ENCODE measurements around the gene TNK2.

The TNK2 gene

GRCh38 chr3:195877136-195877715, 31.1 kb downstream of the TNK2 start:
- H4K8ac ChIP-seq (ENCODE audit: low read depth, low read length): peak overlapping the region; percentile 92

GRCh38 chr3:195876297-195877064, 31.9 kb downstream of the TNK2 start:
- H3K27ac ChIP-seq (replicated peaks; ENCODE audit: low read length): no peak overlapping the region
- no peak overlapping the region for H3K4ac ChIP-seq (ENCODE audit: low read length)
- no peak overlapping the region for H4K91ac ChIP-seq (ENCODE audit: low read depth, low read length, poor library complexity)
- H3K23ac ChIP-seq (ENCODE audit: low read depth, low read length, poor library complexity): peak overlapping the region; percentile 10
- H3K14ac ChIP-seq (ENCODE audit: low read length): no peak overlapping the region
- no peak overlapping the region for H3K4me2 ChIP-seq (ENCODE audit: insufficient read depth, low read length, poor library complexity, severe bottlenecking)
- peak overlapping the region; percentile 58 for H2BK12ac ChIP-seq (ENCODE audit: low read length)
- H3K79me1 ChIP-seq (ENCODE audit: low read depth, low read length): peaks cover 3% of the 10 kb centered on the region
- no peaks in the 10 kb centered on the region for H3K27me3 ChIP-seq (ENCODE audit: control insufficient read depth in 3 of 3, insufficient read depth in 3 of 3, low read depth in 1 of 3, low read length in 3 of 3)
- peaks cover 13 to 33% of the 10 kb centered on the region in 2 donors for H3K36me3 ChIP-seq (replicated peaks in 1 of 2; ENCODE audit: control insufficient read depth in 2 of 2, insufficient read depth in 2 of 2, low read length in 2 of 2)
- no peak overlapping the region for H2AK5ac ChIP-seq (ENCODE audit: low read depth, low read length)
- H2AFZ ChIP-seq (ENCODE audit: low read length): no peak overlapping the region
- H2BK15ac ChIP-seq (ENCODE audit: low read length): no peak overlapping the region
- DNase-seq (ENCODE audit: low spot score): no peak
- H2BK5ac ChIP-seq (ENCODE audit: low read length): peak overlapping the region; percentile 24
- no peak overlapping the region for H2BK120ac ChIP-seq (ENCODE audit: low read depth, low read length)
- WGBS, 2 donors (ENCODE audit: extremely low coverage in 2 of 2, insufficient read length in 2 of 2, insufficient replicate concordance in 1 of 2): no CpG with 5 or more reads among the region's 28 CpGs
- H4K8ac ChIP-seq (ENCODE audit: low read depth, low read length): no peak overlapping the region
- H3K9ac ChIP-seq (ENCODE audit: low read depth, low read length, poor library complexity): no peak overlapping the region
- peaks cover 0 to 6% of the 10 kb centered on the region in 2 donors for H3K4me1 ChIP-seq (ENCODE audit: control insufficient read depth in 2 of 2, insufficient read depth in 1 of 2, low read depth in 1 of 2, low read length in 2 of 2)
- H3K4me3 ChIP-seq (ENCODE audit: low read length in 2 of 2): no peak overlapping the region
- no peaks in the 10 kb centered on the region for H3K9me3 ChIP-seq (replicated peaks in 1 of 2; ENCODE audit: control insufficient read depth in 2 of 2, insufficient read depth in 1 of 2, low read depth in 1 of 2, low read length in 2 of 2)
- H3K18ac ChIP-seq (ENCODE audit: low read length): no peak overlapping the region

More at GRCh38 chr3:195877136-195877715, 31.1 kb downstream of the TNK2 start:
- Histone ChIP-seq H4K91ac (ENCODE audit: low read depth, low read length, poor library complexity) (no peak overlapping the region), H3K14ac (ENCODE audit: low read length) (peak overlapping the region; percentile 8), H2AFZ (ENCODE audit: low read length) (no peak overlapping the region), H3K4me2 (ENCODE audit: insufficient read depth, low read length, poor library complexity, severe bottlenecking) (no peak overlapping the region), H2AK5ac (ENCODE audit: low read depth, low read length) (peak overlapping the region; percentile 46), H2BK5ac (ENCODE audit: low read length) (peak overlapping the region; percentile 24), H2BK12ac (ENCODE audit: low read length) (no peak overlapping the region), H3K27me3 (ENCODE audit: control insufficient read depth in 3 of 3, insufficient read depth in 3 of 3, low read depth in 1 of 3, low read length in 3 of 3) (no peaks in the 10 kb centered on the region), H3K4me3 (ENCODE audit: low read length in 2 of 2) (peak overlapping the region in 1 of 2 donors; percentile 28), H3K18ac (ENCODE audit: low read length) (no peak overlapping the region), H3K4ac (ENCODE audit: low read length) (no peak overlapping the region), H3K27ac (replicated peaks; ENCODE audit: low read length) (no peak overlapping the region), H3K23ac (ENCODE audit: low read depth, low read length, poor library complexity) (no peak overlapping the region), H2BK15ac (ENCODE audit: low read length) (no peak overlapping the region), H3K79me1 (ENCODE audit: low read depth, low read length) (peaks cover 3% of the 10 kb centered on the region), H3K9ac (ENCODE audit: low read depth, low read length, poor library complexity) (no peak overlapping the region), H2BK120ac (ENCODE audit: low read depth, low read length) (no peak overlapping the region), H3K9me3 (replicated peaks in 1 of 2; ENCODE audit: control insufficient read depth in 2 of 2, insufficient read depth in 1 of 2, low read depth in 1 of 2, low read length in 2 of 2) (no peaks in the 10 kb centered on the region), H3K36me3 (replicated peaks in 1 of 2; ENCODE audit: control insufficient read depth in 2 of 2, insufficient read depth in 2 of 2, low read length in 2 of 2) (peaks cover 17 to 35% of the 10 kb centered on the region in 2 donors), H3K4me1 (ENCODE audit: control insufficient read depth in 2 of 2, insufficient read depth in 1 of 2, low read depth in 1 of 2, low read length in 2 of 2) (peaks cover 0 to 6% of the 10 kb centered on the region in 2 donors)
- no peak for DNase-seq (ENCODE audit: low spot score)
- no CpG with 5 or more reads among the region's 10 CpGs for WGBS, 2 donors (ENCODE audit: extremely low coverage in 2 of 2, insufficient read length in 2 of 2, insufficient replicate concordance in 1 of 2)

GRCh38 chr3:195875482-195876236, 32.7 kb downstream of the TNK2 start:
- Histone ChIP-seq H3K4ac (ENCODE audit: low read length) (peak overlapping the region; percentile 53), H3K14ac (ENCODE audit: low read length) (peak overlapping the region; percentile 38), H3K9me3 (replicated peaks in 1 of 2; ENCODE audit: control insufficient read depth in 2 of 2, insufficient read depth in 1 of 2, low read depth in 1 of 2, low read length in 2 of 2) (no peaks in the 10 kb centered on the region), H3K4me2 (ENCODE audit: insufficient read depth, low read length, poor library complexity, severe bottlenecking) (no peak overlapping the region), H2BK120ac (ENCODE audit: low read depth, low read length) (no peak overlapping the region), H3K4me1 (ENCODE audit: control insufficient read depth in 2 of 2, insufficient read depth in 1 of 2, low read depth in 1 of 2, low read length in 2 of 2) (peaks cover 0 to 6% of the 10 kb centered on the region in 2 donors), H4K91ac (ENCODE audit: low read depth, low read length, poor library complexity) (no peak overlapping the region), H2BK12ac (ENCODE audit: low read length) (no peak overlapping the region), H3K23ac (ENCODE audit: low read depth, low read length, poor library complexity) (no peak overlapping the region), H3K27me3 (ENCODE audit: control insufficient read depth in 3 of 3, insufficient read depth in 3 of 3, low read depth in 1 of 3, low read length in 3 of 3) (no peaks in the 10 kb centered on the region), H3K79me1 (ENCODE audit: low read depth, low read length) (peaks cover 3% of the 10 kb centered on the region), H3K36me3 (replicated peaks in 1 of 2; ENCODE audit: control insufficient read depth in 2 of 2, insufficient read depth in 2 of 2, low read length in 2 of 2) (peaks cover 16 to 38% of the 10 kb centered on the region in 2 donors), H2AFZ (ENCODE audit: low read length) (no peak overlapping the region), H3K4me3 (ENCODE audit: low read length in 2 of 2) (no peak overlapping the region), H4K8ac (ENCODE audit: low read depth, low read length) (no peak overlapping the region), H2BK5ac (ENCODE audit: low read length) (no peak overlapping the region), H2AK5ac (ENCODE audit: low read depth, low read length) (no peak overlapping the region), H2BK15ac (ENCODE audit: low read length) (no peak overlapping the region), H3K9ac (ENCODE audit: low read depth, low read length, poor library complexity) (no peak overlapping the region), H3K27ac (replicated peaks; ENCODE audit: low read length) (no peak overlapping the region), H3K18ac (ENCODE audit: low read length) (peak overlapping the region; percentile 8)
- DNase-seq (ENCODE audit: low spot score): no peak
- no CpG with 5 or more reads among the region's 35 CpGs for WGBS, 2 donors (ENCODE audit: extremely low coverage in 2 of 2, insufficient read length in 2 of 2, insufficient replicate concordance in 1 of 2)

GRCh38 chr3:195873971-195874370, 34.4 kb downstream of the TNK2 start:
- Histone ChIP-seq H3K4me1 (ENCODE audit: control insufficient read depth in 2 of 2, insufficient read depth in 1 of 2, low read depth in 1 of 2, low read length in 2 of 2) (no peaks in the 10 kb centered on the region), H4K91ac (ENCODE audit: low read depth, low read length, poor library complexity) (no peak overlapping the region), H3K36me3 (replicated peaks in 1 of 2; ENCODE audit: control insufficient read depth in 2 of 2, insufficient read depth in 2 of 2, low read length in 2 of 2) (peaks cover 17 to 31% of the 10 kb centered on the region in 2 donors), H3K18ac (ENCODE audit: low read length) (no peak overlapping the region), H3K9me3 (replicated peaks in 1 of 2; ENCODE audit: control insufficient read depth in 2 of 2, insufficient read depth in 1 of 2, low read depth in 1 of 2, low read length in 2 of 2) (no peaks in the 10 kb centered on the region), H3K4ac (ENCODE audit: low read length) (no peak overlapping the region), H3K79me1 (ENCODE audit: low read depth, low read length) (peaks cover 3% of the 10 kb centered on the region), H3K4me3 (ENCODE audit: low read length in 2 of 2) (no peak overlapping the region), H2AK5ac (ENCODE audit: low read depth, low read length) (no peak overlapping the region), H2BK12ac (ENCODE audit: low read length) (no peak overlapping the region), H3K27ac (replicated peaks; ENCODE audit: low read length) (no peak overlapping the region), H4K8ac (ENCODE audit: low read depth, low read length) (no peak overlapping the region), H2BK15ac (ENCODE audit: low read length) (no peak overlapping the region), H3K27me3 (ENCODE audit: control insufficient read depth in 3 of 3, insufficient read depth in 3 of 3, low read depth in 1 of 3, low read length in 3 of 3) (no peaks in the 10 kb centered on the region), H2BK120ac (ENCODE audit: low read depth, low read length) (no peak overlapping the region), H3K9ac (ENCODE audit: low read depth, low read length, poor library complexity) (no peak overlapping the region), H3K14ac (ENCODE audit: low read length) (no peak overlapping the region), H3K23ac (ENCODE audit: low read depth, low read length, poor library complexity) (no peak overlapping the region), H3K4me2 (ENCODE audit: insufficient read depth, low read length, poor library complexity, severe bottlenecking) (no peak overlapping the region), H2BK5ac (ENCODE audit: low read length) (no peak overlapping the region), H2AFZ (ENCODE audit: low read length) (no peak overlapping the region)
- no peak for DNase-seq (ENCODE audit: low spot score)
- no CpG with 5 or more reads among the region's 26 CpGs for WGBS, 2 donors (ENCODE audit: extremely low coverage in 2 of 2, insufficient read length in 2 of 2, insufficient replicate concordance in 1 of 2)
